Kidney (tissue), 14 donors: ENCODE data around the gene PDE9A. TPM values are rescaled to one million over a fixed set of nuclear protein-coding genes. Genes with fewer than 3 reads are reported as not detected.

Experiments used
- DNase-seq, 5 donors: peaks; one replicate each; pipeline ENCODE4 v3.0.0-alpha.2; 2013 to 2020
- FAIRE-seq: peaks from 2 replicates; lab custom pipeline; 2012; peaks lifted over from hg19 to GRCh38; lab: Jason Lieb, UNC
- H3K27ac ChIP-seq, 2 donors: one replicate each; pipeline ENCODE4 v1.7.0; 2013; ENCODE audit warnings: low read depth in 2 of 2, low read length in 2 of 2, inconsistent platforms in 1 of 2
- H3K27me3 ChIP-seq: one replicate; pipeline ENCODE4 v1.7.1; 2013; ENCODE audit warnings: low read length, inconsistent platforms; ENCODE audit not compliant: control insufficient read depth, insufficient read depth
- H3K36me3 ChIP-seq, 3 donors: one replicate each; pipeline versions ENCODE4 v1.7.0 to v1.7.1; 2013; ENCODE audit warnings: low read length in 3 of 3, control low read depth in 1 of 3, inconsistent platforms in 1 of 3; ENCODE audit not compliant: insufficient read depth in 3 of 3, control insufficient read depth in 2 of 3
- H3K4me1 ChIP-seq, 3 donors: one replicate each; pipeline versions ENCODE4 v1.7.0 to v1.7.1; 2013; ENCODE audit warnings: low read length in 3 of 3, inconsistent platforms in 1 of 3, low read depth in 1 of 3; ENCODE audit not compliant: control insufficient read depth in 2 of 3, insufficient read depth in 2 of 3
- H3K4me3 ChIP-seq, 3 donors: one replicate each; pipeline versions ENCODE4 v1.7.0 to v1.8.1; 2013; ENCODE audit warnings: low read length in 3 of 3, control low read depth in 1 of 3, inconsistent platforms in 1 of 3
- H3K9ac ChIP-seq, 3 donors: one replicate each; pipeline versions ENCODE4 v1.7.0 to v1.7.1; 2013; ENCODE audit warnings: low read length in 3 of 3, control low read depth in 1 of 3, inconsistent platforms in 1 of 3
- H3K9me3 ChIP-seq, 3 donors: one replicate each; pipeline versions ENCODE4 v1.7.0 to v1.7.1; 2013; ENCODE audit warnings: low read length in 3 of 3, control low read depth in 1 of 3, inconsistent platforms in 1 of 3; ENCODE audit not compliant: control insufficient read depth in 2 of 3, insufficient read depth in 1 of 3
- intact Hi-C: fragments of 100-400 bp; cut with DNase I; formaldehyde crosslinking; loops from one replicate; pipeline ENCODE4 v1.11.1; 2022
- polyA plus RNA-seq: library from polyadenylated mRNA; stranded (reverse); fragments of 350-450 nt; fragmentation: Illumina TruSeq; extraction: RNeasy Lipid Tissue Mini Kit (QIAGEN cat#74804); gene quantifications from one replicate; pipeline ENCODE4 v1.2.3, GENCODE V29; 2014; ENCODE audit warnings: low read depth, low replicate concordance; ENCODE audit not compliant: insufficient read depth
- total RNA-seq: library from RNA; stranded (reverse); fragmentation: NEBNext Ultra II Directional; extraction: Animal tissue kit (Norgen Biotek cat#: 25700); gene quantifications from one replicate; pipeline ENCODE4 v1.2.1, GENCODE V29; 2021
- TF ChIP-seq, protein P1 (sequence below): IDR thresholded peaks from 3 replicates; pipeline ENCODE4 v1.5.1; 2012; ENCODE audit warnings: mild to moderate bottlenecking, moderate library complexity, borderline replicate concordance; ENCODE audit not compliant: insufficient read depth; ENCODE audit errors: extremely low read depth
- donor health status: control.
- donor health status: control.
- donor health status: control.
- donor health status: control.
- donor health status: control.
- donor health status: DM: yes; HTN: yes; CAD: no.
- donor health status: Normal renal cell carcinoma (clear cell type).

The PDE9A gene
- total and polyA plus RNA-seq, 2 donors from 2014 or later: 30.1 to 39.0 TPM

DNA sequence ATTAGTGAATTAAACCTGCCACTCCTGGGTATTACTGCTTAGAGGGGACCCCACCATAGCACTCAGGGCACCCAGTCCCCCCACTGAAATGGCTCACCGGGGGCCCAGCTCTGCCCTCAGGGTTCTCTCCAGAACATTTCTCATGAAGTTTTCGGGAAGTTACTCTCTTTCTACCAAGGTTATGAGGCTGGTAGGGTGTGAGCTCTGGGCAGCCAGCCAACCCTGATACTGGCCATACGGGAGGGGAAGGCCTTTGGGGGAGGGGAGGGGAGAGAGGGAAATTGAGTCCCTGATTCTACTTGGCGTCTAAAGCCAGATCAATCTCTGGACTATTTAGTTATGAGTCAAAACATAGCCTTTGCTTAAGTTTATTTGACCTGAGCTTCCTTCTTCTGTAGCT, 12.9 kb upstream of the PDE9A start:
- no peak overlapping the region for H3K9ac ChIP-seq
- no peak overlapping the region for H3K4me3 ChIP-seq
- H3K36me3 ChIP-seq: no peaks in the 10 kb centered on the region
- no peak for FAIRE-seq
- DNase-seq: peak in 1 of 5 donors; percentile 90
- H3K4me1 ChIP-seq: no peaks in the 10 kb centered on the region
- TF ChIP-seq, protein P1, sequence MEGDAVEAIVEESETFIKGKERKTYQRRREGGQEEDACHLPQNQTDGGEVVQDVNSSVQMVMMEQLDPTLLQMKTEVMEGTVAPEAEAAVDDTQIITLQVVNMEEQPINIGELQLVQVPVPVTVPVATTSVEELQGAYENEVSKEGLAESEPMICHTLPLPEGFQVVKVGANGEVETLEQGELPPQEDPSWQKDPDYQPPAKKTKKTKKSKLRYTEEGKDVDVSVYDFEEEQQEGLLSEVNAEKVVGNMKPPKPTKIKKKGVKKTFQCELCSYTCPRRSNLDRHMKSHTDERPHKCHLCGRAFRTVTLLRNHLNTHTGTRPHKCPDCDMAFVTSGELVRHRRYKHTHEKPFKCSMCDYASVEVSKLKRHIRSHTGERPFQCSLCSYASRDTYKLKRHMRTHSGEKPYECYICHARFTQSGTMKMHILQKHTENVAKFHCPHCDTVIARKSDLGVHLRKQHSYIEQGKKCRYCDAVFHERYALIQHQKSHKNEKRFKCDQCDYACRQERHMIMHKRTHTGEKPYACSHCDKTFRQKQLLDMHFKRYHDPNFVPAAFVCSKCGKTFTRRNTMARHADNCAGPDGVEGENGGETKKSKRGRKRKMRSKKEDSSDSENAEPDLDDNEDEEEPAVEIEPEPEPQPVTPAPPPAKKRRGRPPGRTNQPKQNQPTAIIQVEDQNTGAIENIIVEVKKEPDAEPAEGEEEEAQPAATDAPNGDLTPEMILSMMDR: no peak
- H3K9me3 ChIP-seq: no peaks in the 10 kb centered on the region
- no peaks in the 10 kb centered on the region for H3K27me3 ChIP-seq
- intact Hi-C loops: no loop called here
- H3K27ac ChIP-seq: no peak overlapping the region

DNA sequence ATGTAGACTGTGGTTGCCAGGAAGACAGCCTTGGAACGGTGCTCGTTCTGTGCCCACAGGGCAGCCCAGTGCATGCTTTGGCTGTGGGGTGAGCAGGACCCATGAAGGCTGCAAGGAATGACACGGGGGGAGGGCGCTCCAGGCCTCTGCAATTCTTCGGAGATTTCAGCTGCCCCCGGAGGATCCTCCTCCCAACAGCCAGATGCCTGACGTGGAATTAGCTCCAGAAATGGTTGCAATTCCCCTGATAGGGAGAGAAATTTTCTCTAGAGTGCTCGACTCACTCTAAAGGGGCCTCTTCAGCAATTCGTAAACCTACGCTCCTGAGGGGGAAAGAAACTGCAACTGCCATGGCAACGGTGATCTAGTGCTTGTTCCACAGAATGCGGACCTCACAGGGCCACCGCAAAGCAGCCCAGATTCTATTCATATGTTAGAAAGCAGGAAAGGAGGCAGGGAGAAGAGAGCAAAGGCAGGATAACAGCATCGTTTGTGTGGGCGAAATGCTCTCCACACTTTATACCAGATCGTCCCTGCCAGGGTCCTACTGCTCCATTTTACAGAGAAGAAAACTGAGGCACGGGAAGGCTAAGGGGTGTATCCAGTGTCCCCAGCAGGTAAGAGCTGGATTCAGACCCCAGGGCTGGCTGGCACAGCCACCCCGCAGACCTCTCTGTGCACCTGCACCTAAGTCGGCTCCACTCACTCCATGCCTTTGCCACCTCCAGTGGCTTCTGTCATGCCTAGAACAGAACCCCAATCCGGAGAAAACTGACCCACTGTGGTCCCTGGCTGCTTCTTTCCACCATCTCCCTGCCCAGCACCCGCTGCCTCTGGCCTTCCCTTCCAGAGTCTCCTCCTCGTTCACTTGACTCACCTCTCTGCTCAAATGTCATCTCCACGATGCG, 11.9 kb upstream of the PDE9A start:
- no peaks in the 10 kb centered on the region for H3K36me3 ChIP-seq
- no peak overlapping the region for H3K9ac ChIP-seq
- DNase-seq (peak in 4 of 5 donors; percentile 46 to 78 (median 66)), FAIRE-seq (no peak)
- H3K27me3 ChIP-seq: no peaks in the 10 kb centered on the region
- H3K4me3 ChIP-seq: peak overlapping the region in 1 of 3 donors; percentile 29
- no peaks in the 10 kb centered on the region for H3K9me3 ChIP-seq
- intact Hi-C loops: no loop called here
- H3K4me1 ChIP-seq: no peaks in the 10 kb centered on the region
- no peak overlapping the region for H3K27ac ChIP-seq
- TF ChIP-seq, protein P1: no peak

DNA sequence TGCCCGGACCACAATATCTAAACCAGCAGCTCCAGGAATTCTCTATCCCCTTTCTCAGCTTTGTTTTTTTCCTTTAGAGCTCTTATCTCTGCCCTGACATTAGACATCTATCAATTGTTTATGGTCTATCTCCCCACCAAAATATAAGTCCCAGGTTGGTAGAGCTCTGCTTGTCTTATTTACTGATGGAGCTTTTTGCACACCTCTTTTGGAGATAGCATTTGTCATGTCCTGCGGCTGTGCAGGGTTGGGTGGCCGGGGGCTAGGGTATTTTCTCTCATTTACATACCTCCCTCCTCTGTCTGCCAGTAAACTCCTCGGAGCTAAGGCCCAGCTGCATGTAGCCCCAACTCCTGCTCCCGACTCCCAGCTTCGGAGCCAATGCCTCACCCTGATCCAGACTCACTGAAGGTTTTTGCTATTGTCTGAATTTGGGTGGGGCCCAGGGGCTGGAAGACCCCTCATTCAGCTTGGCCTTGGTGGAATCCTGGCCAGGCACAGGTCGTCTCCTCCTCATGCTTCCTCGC, 11.1 kb upstream of the PDE9A start:
- TF ChIP-seq, protein P1: no peak
- Histone ChIP-seq H3K36me3 (no peaks in the 10 kb centered on the region), H3K9ac (no peak overlapping the region), H3K4me1 (no peaks in the 10 kb centered on the region), H3K27ac (no peak overlapping the region), H3K4me3 (no peak overlapping the region), H3K9me3 (no peaks in the 10 kb centered on the region), H3K27me3 (no peaks in the 10 kb centered on the region)
- no peak for FAIRE-seq
- peak in 1 of 5 donors; percentile 29 for DNase-seq
- intact Hi-C loops: no loop called here
